ENCODE data around the gene NTM. TPM values are rescaled to one million over a fixed set of nuclear protein-coding genes. Genes with fewer than 3 reads are reported as not detected.

The NTM gene
- total RNA-seq, 1 donor from 2014 or later, result 10.3 TPM

GRCh38 chr11:131973061-131973460 lies 602.6 kb downstream of the NTM start:
- no peak for DNase-seq (ENCODE audit: extremely low read depth, low read depth, low spot score)

GRCh38 chr11:131975619-131976018 lies 605.2 kb downstream of the NTM start:
- DNase-seq (ENCODE audit: extremely low read depth, low read depth, low spot score), result peak; percentile 14

GRCh38 chr11:131976021-131976420 lies 605.6 kb downstream of the NTM start:
- no peak for DNase-seq (ENCODE audit: extremely low read depth, low read depth, low spot score)

GRCh38 chr11:131977231-131977630 lies 606.8 kb downstream of the NTM start:
- DNase-seq (ENCODE audit: extremely low read depth, low read depth, low spot score), result no peak

GRCh38 chr11:131977854-131978253 lies 607.4 kb downstream of the NTM start:
- no peak for DNase-seq (ENCODE audit: extremely low read depth, low read depth, low spot score)

GRCh38 chr11:131978351-131978750 lies 607.9 kb downstream of the NTM start:
- DNase-seq (ENCODE audit: extremely low read depth, low read depth, low spot score), result no peak

GRCh38 chr11:131979364-131979763 lies 608.9 kb downstream of the NTM start:
- no peak for DNase-seq (ENCODE audit: extremely low read depth, low read depth, low spot score)

GRCh38 chr11:131980199-131980598 lies 609.8 kb downstream of the NTM start:
- DNase-seq (ENCODE audit: extremely low read depth, low read depth, low spot score), result no peak

GRCh38 chr11:131980888-131981668 lies 610.7 kb downstream of the NTM start:
- no peak for DNase-seq (ENCODE audit: extremely low read depth, low read depth, low spot score)

GRCh38 chr11:131982154-131982553 lies 611.7 kb downstream of the NTM start:
- no peak for DNase-seq (ENCODE audit: extremely low read depth, low read depth, low spot score)

- DNase-seq (ENCODE audit: extremely low read depth, low read depth, low spot score), result no peak
Measured at GRCh38 chr11:131985846-131986301, 615.5 kb downstream of the NTM start.

GRCh38 chr11:131987703-131988102 lies 617.3 kb downstream of the NTM start:
- DNase-seq (ENCODE audit: extremely low read depth, low read depth, low spot score), result no peak

- DNase-seq (ENCODE audit: extremely low read depth, low read depth, low spot score), result no peak
Measured at GRCh38 chr11:131991606-131992005, 621.2 kb downstream of the NTM start.

GRCh38 chr11:131993246-131993645 lies 622.8 kb downstream of the NTM start:
- no peak for DNase-seq (ENCODE audit: extremely low read depth, low read depth, low spot score)

GRCh38 chr11:131998020-131998419 lies 627.6 kb downstream of the NTM start:
- no peak for DNase-seq (ENCODE audit: extremely low read depth, low read depth, low spot score)

- no peak for DNase-seq (ENCODE audit: extremely low read depth, low read depth, low spot score)
Measured at GRCh38 chr11:131999084-131999483, 628.7 kb downstream of the NTM start.

- DNase-seq (ENCODE audit: extremely low read depth, low read depth, low spot score), result no peak
Measured at GRCh38 chr11:131999955-132000354, 629.5 kb downstream of the NTM start.

GRCh38 chr11:132005887-132006286 lies 635.5 kb downstream of the NTM start:
- no peak for DNase-seq (ENCODE audit: extremely low read depth, low read depth, low spot score)

GRCh38 chr11:132006884-132007580 lies 636.6 kb downstream of the NTM start:
- no peak for DNase-seq (ENCODE audit: extremely low read depth, low read depth, low spot score)

GRCh38 chr11:132008226-132008625 lies 637.8 kb downstream of the NTM start:
- DNase-seq (ENCODE audit: extremely low read depth, low read depth, low spot score), result no peak

GRCh38 chr11:132008872-132009271 lies 638.5 kb downstream of the NTM start:
- DNase-seq (ENCODE audit: extremely low read depth, low read depth, low spot score), result no peak

GRCh38 chr11:132020001-132020400 lies 649.6 kb downstream of the NTM start:
- no peak for DNase-seq (ENCODE audit: extremely low read depth, low read depth, low spot score)
